Hematopoietic multipotent progenitor cell treated with erythropoietin and hydrocortisone succinate and interleukin-3 and kit ligand, for 15 days (in vitro differentiated cells): Measurements from ENCODE around the gene EYS.
"Not testable (repeated sequence)": the region's sequence is repeated elsewhere in the genome, so short reads cannot be mapped to it uniquely, and the experiment has no call there.

Experiments
- DNase-seq: peaks from one replicate; pipeline ENCODE4 v3.0.0-alpha.2; 2015; ENCODE audit warnings: low spot score

Gene EYS

DNA sequence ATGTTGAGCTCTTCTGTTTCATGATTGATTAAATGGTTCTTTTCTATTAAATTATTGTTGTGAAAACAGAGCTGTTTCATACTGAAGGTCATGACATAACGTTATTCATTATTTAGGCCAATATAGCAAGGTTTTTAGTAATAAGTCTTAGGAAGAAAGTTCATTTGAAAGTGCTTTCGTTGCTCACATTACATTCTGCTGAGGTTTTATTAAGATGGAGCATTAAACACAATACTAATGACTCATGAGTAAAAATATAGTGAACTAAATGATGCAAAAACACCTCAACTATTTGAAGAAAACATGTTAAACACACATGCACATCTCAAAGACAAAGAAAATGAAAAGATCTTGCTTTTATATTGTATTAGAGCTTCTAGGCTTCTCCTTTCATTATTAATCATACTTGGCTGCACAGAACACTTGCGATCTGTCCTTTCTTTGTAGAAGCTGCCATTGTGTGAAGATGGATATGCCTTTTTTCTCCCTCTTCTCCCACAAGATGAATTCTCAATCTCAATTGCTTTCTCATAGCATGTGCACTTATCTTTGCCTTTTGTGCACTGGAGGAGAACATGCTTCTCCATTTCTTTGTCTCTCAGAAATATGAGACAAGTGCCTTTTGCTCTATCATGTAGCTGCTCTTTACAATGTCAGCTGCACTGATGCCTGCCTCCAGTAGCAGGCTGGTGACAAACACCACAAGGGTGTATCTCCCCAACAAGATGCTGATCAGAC, 1759.1 kb downstream of the EYS start:
- DNase-seq, result no peak

DNA sequence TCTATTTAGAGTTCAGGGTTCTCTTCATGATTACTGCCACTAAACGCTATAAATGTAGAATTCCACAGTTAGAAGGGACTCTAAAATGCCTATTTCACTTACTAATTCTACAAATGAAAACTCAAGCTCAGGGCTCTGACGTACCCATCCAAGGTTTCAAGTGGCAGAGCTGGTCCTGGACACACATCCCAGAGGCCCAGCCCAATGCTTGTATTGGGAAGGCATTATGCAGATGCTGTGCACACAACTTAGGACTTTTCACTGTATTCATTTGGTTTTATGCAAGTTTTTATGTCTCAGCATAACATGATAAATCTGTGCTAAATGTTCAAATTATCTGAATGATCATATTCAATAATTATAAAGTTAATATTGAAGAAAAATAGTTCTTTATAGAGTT, 1761.0 kb downstream of the EYS start:
- DNase-seq, result no peak

DNA sequence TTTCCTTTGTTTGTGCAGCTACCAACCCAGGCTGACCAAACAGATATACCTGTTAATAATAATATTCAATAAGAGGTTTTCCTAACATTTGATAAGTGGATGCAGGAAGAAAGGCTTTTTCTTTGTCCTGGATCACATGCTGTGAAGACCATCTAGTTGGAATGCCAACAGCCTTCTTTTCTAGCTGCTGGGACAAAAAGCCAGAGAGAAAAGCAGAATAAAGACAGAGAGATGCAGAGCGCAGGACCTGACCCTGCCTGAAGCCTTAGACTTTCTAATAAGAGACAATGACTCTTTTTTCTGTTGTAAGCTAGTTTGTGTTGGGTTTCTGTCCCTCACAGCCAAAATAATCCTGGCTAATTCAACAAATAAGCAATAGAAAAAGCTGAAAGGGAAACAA, 1763.2 kb downstream of the EYS start:
- no peak for DNase-seq

DNA sequence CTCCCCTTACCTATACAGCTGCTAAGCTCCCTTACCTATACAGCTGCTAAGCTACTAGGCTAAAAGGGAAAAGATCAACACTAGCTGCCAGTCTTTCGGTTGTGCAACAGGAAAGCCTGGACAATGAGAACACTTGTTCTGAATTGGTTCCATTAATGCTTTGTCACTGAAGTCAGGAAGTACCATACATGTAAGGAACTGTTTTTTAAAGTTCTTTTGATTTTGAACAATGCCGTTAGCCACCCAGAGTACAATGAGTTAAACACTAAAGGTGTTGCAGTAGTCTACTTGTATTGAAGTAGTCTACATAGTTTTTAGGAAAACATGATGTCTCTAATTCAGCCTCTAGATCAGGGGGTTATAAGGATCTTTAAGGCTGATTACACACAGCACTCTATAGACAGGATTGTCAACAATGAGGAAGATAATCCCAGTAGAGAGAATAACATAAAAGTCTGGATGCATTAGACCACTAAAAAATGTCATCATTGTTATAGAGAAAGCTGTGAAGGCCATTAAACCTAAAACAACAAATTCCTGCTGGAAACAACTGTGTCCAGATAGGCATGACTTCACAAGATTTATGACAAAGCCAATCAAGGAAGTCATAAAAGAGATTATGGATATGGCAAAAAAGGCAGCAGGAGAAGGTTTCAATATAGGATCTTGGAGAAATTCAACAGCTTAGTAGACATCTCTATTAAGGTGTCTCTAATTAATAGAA, 1765.1 kb downstream of the EYS start:
- DNase-seq, result no peak

DNA sequence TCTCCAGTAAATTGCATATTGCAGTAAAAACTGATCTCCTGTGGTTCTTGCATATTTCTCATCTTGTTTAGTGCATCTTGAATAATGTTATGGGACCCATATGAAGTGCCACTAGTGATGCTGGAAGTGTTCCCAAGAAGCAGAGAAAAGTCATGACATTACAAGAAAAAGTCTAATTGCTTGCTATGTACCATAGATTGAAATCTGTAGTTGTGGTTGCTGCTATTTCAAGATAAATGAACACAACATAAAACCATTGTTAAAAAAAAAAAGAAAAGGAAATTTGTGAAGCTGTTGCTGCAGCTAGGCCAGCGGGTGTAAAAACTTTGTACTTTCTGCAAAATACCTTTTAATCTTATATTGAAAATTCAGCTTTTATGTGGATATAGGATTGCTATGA, 1767.0 kb downstream of the EYS start:
- DNase-seq, result no peak

DNA sequence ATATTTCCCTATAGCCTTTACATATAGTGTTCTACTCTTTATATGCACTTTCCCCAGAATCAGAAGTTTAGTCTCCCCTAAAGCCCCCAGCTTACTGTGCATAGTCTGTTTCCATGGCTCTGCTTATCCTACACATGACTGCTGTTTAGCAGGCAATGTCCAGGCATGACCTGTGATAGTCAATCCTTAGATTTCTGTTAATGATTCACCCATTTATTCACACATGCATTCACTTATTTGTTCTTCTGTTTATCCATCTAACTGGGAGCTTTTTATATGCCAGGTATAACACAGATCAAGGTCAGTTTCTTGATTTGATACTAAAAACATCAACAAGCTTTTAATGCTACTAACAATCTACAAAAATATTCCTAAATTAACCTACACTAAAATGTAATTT, 1770.6 kb downstream of the EYS start:
- DNase-seq, result no peak

DNA sequence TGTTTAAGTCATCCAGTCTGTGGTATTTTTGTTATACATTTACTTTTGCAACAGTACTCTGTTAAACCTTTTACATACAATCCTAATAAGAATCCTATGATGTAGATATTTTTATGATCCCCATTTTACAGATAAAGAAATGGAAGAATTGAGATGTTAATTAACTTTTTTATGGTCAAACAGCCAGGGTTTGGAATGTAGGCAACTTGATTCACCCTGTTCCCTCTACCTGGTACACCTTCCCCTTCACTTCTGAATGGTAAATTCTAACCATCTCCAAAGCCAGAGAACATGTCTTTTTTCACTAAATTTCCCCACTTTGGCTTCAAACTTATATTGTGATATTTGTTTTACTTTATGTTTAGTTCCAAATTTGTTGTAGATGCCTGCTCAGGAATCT, 1771.3 kb downstream of the EYS start:
- no peak for DNase-seq

DNA sequence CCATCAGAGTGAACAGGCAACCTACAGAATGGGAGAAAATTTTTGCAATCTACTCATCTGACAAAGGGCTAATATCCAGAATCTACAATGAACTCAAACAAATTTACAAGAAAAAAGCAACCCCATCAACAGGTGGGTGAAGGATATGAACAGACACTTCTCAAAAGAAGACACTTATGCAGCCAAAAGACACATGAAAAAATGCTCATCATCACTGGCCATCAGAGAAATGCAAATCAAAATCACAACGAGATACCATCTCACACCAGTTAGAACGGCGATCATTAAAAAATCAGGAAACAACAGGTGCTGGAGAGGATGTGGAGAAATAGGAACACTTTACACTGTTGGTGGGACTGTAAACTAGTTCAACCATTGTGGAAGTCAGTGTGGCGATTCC, 1773.1 kb downstream of the EYS start:
- DNase-seq, result not testable (repeated sequence)

DNA sequence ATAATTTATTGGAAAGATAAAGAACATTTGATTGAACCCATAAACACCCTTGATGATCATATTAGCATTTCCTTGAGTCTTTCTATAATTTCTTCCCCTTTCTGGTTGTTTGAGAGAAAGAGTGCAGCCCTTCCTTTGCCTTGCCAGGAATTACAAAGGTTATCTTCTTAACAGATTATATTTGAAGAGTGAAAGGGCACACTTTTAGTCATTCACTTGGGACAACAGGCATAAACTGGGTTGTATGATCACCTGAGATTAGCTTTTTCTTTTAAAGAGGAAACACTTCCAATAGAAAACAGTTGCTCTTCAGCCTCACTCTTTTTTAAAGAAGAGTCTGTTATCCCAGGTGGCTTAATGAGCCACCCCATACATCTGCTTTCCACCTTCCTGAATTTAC, 1776.2 kb downstream of the EYS start:
- no peak for DNase-seq

DNA sequence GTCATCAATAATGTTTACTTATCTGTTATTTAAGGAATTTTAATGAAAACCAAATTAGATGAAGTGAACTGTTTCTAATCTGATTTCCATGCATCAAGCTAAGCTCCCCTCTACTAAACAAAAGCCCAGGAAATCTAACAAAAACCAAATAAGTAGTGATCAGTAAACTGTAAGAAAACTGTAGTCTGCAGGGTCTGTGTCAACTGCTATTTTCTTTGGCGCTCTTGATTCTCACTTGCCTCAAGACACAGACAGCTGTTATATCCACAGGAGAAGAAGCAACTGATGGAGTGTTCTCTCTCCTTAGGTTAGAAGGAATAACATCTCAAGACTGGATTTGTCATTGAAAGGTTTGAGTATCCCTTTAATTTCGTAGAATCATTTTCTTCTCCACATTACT, 1777.9 kb downstream of the EYS start:
- no peak for DNase-seq

DNA sequence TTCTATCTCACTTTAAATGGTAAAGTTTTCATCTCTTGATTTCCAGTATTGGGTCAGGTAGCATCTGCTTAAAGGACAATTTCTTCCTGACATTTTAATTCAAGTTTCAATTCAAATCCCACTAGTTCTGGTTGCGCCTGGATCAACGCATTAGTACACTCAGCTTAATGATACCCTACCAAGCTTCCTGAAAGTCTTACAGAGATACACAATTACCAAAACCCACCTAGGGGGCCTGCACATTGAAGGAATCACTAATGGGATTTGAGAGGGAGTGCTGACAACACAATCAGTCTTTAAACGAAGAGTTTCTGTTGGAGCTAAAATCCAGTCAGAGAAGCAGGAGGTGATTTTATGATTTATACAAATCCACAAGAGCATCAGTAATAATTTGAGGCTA, 1778.4 kb downstream of the EYS start:
- DNase-seq, result no peak

DNA sequence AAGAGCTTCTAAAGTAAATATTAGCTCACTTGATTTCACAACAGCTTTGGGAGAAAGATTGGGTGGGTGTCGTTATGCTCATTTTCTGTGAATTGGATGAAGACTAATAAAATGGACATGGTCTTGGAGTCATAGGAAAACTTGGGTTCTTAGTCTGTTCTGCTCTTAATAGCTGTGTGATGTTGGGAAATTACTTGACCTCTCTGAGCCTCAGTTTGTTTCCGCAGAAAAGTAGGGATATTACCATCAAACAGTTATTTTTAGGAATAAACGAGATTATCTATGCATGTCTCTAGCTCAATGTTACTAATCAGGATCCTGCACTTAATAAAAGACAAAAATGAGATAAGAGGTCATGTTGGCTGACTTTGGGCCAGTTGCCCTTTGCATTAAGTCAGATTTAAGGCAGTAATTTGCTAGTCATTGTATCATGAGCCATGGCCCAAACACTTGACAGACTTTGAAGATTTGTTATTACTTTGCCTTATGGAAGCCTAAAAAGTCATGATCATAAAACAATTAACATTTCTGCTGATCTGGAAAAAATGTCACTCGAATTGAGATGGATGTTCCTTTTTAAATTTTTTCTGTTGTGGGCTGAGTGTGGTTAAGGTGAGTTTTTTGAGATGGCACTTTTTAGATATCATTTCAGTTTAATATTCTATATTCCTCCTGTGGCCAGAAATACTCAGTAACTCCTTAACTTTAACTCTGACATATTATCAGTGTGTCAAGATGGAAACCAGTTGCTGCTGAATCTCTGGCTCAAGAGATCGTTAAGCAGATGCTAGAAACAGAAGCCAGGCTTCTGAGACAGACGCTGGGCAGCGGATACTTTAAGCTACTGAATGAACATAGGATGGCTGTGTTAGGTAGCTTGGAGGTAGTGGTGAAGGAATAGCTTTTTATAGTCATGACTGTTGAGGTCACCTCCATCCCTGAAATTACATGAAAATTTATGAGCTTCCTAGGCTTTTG, 1779.8 kb downstream of the EYS start:
- DNase-seq, result no peak

DNA sequence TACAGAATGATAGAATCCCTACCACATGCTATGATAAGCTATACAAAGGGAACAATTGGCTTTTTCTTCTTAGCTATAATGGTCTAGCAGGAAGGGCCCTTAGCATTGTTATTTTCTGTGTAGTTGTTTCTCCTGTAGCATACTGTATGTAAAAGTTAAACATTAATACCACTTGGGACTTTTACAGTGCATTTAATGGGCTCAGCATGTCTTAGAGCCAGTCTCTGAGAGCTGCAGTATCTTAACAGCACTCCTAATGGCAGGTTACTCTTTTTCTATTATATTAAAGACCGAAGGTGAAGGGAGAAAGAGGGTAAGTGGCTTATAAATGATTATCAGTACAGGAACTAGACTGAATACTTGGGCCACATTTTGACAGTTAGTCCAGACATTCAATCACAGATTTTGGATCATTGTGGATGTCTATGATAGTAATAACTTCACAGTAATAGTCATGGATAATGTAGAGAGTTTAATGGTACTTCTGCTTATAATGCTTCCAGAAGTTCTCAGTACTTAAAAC, 1780.7 kb downstream of the EYS start:
- DNase-seq, result no peak

DNA sequence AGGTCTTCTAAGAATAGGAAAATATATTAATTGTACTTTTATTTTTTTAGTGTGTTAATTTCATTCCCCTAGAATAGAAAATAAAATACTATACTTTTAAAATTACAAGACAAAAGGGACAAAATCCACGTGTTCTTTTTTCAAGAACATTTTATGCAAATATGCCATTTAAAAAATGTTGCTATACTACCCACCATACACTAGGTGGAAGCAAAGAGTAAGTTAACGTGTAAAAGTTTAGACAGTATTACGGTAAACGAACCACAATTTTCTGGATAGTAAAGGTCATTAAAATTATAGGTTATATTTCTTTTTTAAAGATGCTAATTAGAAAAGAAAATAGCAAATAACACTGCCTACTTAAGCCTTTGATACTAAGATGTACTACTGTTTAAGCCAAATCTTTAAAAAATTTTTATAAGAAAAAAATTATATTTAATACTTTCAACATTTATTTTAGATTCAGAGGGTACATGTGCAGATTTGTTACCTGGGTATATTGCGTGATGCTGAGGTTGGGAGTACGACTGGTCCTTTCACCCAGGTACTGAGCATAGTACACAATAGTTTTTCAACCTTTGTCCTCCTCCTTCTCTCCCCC, 1783.8 kb downstream of the EYS start:
- peak; percentile 32 for DNase-seq

DNA sequence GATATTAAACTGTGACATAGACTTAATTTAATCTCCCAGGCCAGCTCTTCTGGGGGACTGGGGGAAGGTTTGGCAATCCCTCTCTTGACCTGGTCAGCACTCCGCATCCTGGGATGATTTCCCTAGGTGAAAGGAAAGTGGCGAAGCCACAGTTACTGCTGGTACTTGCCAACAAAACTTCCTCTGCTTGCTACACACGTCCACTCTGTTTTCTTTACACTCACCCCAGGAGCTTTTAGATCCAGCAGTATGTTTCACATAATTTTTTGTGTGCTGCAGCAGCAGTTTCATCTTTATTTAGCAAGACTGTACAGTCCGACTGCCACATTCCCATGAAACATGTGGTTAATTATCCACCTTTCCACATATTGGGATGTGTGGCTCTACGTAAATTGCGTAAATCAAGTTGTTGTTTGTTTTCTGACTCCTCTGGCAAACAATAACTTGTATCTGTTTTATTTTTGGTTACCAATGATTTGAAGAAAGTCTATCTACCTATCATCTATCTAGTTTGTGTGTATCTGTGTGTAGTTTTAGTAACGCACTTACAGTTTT, 1787.4 kb downstream of the EYS start:
- DNase-seq, result no peak

DNA sequence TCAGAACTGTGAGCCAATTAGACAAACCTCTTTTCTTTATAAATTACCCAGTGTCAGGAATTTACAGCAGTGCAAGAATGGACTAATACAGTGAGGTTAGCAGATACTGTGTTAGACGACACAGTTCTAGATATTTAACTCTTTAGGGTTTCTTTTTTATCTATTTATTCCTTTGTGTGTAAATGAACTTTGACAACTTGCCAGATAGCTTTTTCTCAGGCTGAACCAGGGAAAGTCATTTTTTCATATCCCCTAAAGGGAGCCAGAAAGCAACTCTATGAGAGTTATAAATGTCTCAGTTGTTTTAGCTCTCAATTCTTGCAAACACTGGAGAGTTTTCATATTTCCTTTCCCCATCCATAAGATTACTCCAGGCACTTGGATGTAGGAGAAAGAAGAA, 1794.1 kb downstream of the EYS start:
- DNase-seq, result no peak

DNA sequence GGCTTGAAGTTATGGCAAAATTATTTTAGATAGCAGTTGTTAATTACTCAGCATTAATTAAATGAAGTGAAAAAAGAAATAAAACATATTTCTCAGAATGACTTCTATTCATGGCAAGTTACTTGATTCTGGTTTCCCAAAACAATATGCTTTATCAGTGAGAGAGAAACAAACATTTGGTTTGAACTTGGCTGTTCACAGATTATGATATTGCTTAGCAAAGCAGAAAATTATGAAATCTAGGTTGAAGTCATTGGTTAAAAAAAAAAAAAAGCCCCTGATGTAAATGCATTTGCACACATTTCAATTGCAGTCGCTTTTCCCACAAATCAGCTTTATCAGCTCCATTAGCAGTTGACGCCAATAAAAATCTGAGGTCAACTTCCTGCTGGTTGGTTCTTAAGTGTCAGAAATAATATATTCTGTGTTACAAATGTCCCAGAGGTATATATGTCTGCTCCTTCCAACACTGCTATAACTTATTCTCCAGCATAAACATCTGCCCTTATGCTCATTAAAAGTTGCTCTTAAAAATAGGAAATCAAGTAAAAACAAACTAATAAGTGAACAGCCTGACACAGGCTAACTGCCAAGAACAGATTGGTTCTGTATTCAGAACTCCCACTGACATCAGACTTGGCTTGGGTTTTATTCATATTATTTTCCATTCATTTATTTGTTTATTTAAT, 1796.0 kb downstream of the EYS start:
- DNase-seq, result no peak

DNA sequence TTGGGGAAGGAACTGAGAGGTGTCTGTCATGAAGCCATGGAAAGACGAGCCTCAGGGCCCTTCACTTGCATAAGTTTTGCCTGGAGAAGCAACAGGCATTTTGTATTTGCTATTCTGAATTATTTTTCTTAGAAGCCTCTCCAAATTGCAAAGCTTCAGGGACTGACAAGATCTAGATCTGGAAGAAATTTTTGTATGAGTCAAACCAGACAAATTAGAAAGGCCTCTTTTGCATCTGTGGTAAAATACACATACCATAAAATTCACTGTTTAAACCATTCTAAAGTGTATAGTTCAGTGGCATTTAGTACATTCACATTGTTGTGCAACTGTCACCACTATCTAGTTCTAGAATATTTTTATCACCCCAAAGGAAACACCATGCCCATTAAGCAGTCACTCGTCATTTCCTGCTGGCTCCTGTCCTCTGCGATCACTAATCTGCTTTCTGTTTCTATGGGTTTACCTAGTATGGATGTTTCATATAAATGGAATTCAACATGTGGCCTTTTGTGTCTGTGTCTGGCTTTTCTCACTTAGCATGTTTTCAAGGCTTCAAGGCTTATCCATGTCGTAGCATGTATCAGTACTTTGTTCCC, 1802.3 kb downstream of the EYS start:
- DNase-seq, result no peak

DNA sequence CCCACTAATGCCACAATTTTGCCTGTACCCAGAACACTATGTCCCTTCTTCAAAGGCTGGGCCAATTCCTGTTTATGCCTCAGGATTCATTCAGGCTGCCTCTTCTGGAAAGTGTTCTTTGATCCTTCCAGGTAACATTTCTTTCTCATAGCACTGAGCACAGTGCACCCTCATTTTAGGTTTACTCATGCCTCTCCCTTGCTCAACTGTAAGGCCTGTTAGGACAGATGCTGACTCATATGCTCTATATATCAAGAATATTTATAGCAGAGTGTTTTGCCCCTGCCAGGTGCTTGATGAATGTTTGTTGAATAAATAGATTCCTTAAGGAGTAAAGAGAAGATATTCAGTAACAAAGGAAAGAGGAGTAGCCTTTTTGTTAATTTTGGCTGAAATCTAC, 1807.5 kb downstream of the EYS start:
- DNase-seq, result no peak

DNA sequence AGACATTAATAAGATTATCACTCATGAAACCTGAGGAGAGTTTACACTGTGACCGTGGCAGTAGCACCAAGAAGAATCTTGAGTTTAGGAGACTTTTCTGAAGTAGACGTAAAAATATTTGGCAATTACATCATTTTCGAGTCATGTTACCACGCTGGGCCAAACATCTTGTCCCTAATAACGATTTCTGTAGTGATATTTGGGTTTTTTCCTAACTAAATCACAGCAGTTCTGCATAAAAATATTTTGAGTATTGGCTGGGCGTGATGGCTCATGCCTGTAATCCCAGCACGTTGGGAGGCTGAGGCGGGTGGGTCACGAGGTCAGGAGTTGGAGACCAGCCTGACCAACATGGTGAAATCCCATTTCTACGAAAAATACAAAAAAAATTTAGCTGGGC, 1809.1 kb downstream of the EYS start:
- no peak for DNase-seq

DNA sequence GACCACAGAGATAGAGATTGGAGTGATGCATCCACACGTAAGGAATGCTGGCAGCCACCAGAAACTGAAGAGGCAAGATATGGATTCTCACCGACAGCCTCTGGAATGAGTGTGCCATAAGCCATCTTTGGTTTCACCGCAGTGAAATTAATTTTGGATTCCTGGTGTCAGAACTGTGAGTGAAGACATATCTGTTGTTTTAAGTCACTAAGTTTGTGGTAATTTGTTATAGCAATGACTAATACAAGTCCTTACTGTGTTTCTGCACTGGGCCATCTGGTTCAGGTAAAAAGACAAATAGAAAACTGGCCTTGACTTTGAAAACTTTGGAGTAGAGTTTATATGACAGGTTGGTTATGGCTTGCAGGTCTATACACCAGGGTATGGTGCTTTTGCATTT, 1809.6 kb downstream of the EYS start:
- DNase-seq, result no peak
